NCI-H146 (cell line): ENCODE measurements around the gene PTPRT.

Source experiments
- DNase-seq: peaks from one replicate; lab custom pipeline; 2025; lab: John Stamatoyannopoulos, UW

The PTPRT gene

GRCh38 chr20:42795111-42795695 lies 394.5 kb downstream of the PTPRT start:
- DNase-seq, result no peak

GRCh38 chr20:42792052-42792451 lies 397.7 kb downstream of the PTPRT start:
- DNase-seq, result no peak

DNA sequence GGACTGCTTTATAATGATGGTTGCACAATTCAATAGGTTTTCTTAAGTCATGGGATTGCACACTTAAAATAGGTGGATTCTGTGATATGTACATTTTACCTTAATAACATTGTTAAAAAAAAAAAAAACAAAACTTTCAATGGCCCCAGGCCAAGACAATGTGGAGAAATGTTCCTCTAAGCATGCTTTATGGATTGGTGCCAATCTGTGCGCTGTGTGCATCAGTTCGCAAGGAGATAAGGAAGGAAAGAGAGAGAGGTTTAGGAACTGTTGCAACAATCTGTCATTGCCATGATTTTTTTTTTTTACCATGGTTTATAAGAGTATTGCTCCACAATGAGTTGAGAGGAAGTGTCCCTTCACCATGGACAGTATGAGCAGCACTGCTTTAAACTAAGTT lies 399.6 kb downstream of the PTPRT start:
- no peak for DNase-seq

GRCh38 chr20:42788707-42789106 lies 401.0 kb downstream of the PTPRT start:
- DNase-seq, result no peak

GRCh38 chr20:42785041-42785440 lies 404.7 kb downstream of the PTPRT start:
- no peak for DNase-seq

DNA sequence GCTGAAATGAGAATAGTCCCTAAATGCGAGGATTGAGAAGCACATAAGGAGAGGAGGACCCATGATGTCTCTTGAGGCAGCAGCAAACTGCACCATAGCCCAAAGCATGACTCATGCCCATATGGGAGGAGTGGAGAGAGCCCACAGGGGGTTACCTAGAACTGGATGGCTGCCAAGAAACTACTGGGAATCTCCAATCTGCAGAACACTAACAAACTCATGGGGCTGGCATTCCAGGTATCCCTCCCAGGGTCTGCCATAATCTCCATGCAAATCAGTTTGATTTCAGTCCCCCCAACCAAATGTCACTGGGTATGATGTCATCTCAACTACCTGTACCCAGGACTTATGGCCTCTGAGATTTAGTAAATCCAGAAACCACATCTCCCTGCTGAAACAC lies 410.5 kb downstream of the PTPRT start:
- DNase-seq, result no peak

DNA sequence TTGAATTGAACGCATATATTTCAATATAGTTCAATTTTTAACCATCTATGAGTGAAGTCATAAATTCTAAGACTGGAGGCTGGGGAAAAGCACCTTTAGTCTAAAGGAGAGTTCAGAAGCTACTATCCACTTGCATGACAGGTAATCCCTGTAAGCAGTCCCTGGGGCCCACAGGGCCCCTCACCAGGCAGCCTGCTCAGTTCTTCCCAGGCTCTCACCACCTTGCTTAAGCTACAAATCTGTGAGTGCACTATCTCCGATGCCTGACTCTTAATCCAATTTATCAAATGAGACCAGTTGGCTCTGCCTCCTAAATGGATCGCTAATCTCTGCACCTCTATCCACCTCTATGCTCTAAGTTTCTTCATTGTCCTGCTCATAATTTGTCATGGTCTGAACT lies 413.8 kb downstream of the PTPRT start:
- no peak for DNase-seq

DNA sequence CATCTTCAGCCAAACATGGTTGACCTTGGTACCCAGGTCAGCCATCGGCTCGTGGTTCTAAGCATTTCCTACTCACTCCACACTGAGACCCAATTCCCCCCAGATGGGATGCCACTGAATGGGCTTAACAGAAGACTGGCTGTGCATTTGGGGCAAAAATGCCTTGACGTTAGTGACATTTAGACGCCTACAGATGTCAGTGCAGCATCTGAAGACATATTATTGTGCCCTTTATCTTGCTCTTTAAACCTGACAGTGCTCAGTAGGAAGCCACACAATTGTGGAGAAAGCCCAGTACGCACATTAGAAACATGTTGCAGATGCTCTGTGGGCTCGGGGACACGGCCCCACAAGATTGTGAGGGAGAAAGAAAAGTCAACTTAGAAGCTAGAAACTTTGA lies 414.7 kb downstream of the PTPRT start:
- no peak for DNase-seq

- DNase-seq, result no peak
Measured at GRCh38 chr20:42763015-42763414, 426.7 kb downstream of the PTPRT start.

GRCh38 chr20:42756991-42757390 lies 432.7 kb downstream of the PTPRT start:
- DNase-seq, result no peak

- no peak for DNase-seq
Measured at GRCh38 chr20:42754706-42755105, 435.0 kb downstream of the PTPRT start.

GRCh38 chr20:42752620-42753019 lies 437.1 kb downstream of the PTPRT start:
- no peak for DNase-seq

- DNase-seq, result no peak
Measured at GRCh38 chr20:42749556-42749955, 440.1 kb downstream of the PTPRT start.

DNA sequence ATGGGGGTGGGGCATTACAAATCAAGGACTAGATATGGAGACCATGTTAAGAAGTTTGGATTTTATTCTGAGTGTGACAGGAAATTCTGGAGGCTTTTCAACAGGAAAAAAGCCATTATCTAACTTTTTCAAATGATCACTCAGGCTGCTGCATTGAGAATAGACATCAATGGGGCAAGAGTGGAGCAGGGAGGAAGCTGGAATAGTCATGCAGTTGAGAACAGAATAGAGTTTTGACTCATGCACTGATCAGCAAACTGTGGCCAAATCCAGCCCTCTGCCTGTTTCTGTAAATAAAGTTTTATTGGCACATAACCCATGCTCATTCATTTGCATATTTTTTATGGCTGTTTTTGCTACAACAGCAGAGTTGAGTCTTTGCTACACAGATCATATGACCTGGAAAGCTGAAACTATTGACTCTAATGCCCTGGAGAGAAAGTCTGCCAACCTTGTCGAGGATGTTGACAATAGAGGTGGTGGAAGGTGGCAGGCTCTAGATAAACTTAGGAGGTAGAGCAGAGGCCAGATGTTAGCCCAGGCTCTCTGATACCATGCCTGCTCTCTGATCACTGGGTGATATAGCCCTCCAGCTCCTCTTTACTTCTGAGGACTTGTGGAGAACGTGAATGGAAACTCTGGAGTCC lies 441.8 kb downstream of the PTPRT start:
- no peak for DNase-seq

DNA sequence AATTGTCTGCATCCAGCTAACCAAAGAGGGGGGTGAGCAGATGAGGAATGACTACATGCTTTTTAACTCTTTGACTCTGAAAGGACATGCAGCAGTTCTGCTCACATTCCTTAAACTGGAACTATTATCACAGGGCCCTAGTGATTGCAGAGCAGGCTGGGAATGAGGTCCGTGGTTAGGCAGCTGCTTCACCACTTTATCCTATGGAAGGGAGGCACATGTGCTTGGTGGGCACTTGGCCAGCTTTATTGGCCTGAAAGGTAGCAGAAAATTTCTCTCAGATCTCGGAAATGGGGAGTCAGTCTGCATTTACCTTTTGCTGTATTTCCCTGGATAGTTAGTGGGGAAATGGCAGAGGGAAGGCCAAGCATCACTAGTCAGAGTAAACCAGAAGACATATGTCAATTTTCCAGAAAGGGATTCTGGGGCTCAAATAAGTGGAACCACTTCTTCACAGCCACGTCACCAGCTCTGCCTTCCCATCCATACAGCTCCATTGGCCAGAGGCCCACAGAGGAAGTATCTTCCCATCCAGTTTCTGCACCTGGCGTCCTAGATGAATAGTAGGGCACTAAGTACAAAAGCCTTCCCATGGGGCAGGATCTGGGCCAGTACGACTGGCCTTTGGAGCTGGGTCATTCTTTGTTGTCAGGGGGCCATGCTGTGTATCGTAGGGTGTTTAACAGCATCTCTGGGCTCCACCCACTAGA lies 444.8 kb downstream of the PTPRT start:
- no peak for DNase-seq

DNA sequence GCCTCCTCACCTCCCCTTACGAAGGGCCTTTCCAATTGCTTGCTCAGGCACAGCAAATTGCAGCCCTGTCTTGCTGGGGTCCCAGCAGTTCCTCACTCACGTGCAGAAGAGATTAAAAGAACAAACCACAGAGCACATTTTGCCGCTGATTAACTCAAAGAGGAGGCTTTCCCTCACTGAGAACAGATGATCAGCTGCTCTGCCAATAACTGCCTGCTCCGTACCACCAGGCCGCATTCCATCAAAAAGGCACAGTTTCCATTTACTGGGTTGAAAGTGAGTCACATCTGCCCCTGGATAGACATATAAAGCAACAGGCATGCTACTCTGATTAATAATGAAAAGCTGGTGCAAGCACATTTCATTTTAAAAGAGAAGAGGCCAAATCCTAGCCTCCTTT lies 446.8 kb downstream of the PTPRT start:
- DNase-seq, result no peak

DNA sequence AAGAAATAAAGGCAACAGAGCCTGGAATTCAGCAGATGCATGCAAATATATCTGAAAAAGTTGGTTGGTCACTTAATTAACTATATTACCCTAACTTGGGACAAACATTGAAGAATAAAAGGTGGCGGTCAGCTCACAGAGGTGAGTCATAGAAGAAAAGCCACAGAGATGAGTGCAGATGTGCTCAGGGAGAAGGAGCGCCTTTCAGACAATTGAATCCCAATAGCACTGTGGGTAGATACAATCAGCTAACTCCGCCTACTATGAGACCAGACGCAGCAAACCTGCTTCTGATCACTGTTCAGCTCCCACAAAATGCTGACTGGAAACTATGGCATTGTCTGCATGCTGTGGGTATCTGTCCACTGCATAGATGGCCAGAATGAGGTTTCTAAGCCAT lies 447.8 kb downstream of the PTPRT start:
- no peak for DNase-seq

DNA sequence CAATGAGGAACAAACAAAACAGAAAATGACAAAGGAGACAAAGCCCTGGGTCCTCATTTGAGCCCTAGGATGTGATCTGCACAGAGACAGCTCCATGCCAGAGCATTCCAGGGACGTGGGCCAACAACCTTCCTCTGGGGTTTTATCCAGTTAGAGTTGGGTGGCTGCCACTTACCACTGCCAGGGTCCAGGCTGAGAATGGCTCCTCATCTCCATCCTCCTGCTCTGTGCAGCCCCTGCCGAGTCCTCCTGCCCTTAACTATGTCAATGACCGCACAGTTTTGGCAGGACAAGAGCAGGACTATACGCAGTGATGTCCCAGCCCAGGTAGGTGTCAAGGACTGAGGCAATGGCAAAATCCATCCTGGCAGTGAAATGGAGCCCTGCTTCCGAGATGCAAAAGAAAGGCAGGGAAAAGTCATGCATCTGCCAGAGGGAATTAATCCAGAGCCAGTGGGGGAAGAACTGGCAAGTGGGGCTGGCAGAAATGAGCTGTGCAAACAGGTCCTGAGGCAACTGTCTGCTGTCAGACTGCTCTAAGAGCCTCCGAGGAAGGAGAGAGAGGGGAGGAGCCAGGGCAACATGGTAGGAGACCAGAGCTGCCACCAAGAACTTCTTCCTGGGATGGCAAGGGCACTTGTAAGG lies 449.4 kb downstream of the PTPRT start:
- no peak for DNase-seq

GRCh38 chr20:42739683-42740082 lies 450.0 kb downstream of the PTPRT start:
- no peak for DNase-seq

- no peak for DNase-seq
Measured at GRCh38 chr20:42735539-42735938, 454.2 kb downstream of the PTPRT start.

DNA sequence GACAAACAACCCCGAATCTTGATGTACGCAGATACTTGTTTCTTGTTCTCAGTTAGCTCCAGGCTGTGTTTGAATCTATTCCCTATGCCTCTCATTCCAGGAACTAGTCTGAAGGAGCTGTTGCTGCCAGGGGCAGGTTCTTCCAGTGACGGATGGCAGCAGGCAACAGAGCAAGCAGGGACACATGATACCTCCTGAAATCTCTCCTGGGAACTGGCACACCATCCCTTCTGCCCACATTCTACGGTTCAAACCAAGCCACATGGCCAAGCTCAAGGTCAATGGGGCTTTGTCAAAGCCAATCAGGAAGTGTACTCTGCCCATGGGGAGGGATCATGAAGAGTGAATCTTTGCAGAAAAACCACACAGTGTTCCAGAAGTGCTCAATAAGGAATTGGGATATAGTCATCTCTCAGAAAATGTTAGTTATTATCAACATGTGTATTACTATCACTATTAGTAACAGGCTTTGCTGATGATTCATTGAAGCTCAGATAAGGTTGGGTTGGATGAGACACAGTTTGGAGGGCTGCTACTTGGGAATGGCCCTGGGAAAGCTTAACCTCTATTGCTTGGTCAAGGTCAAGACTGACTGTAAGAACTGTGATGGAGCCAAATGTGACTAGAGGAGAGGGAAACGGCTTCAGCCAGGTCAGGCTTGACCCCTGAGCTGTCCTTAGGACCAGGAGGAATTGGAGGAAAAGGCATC lies 454.9 kb downstream of the PTPRT start:
- DNase-seq, result no peak

GRCh38 chr20:42721923-42722322 lies 467.8 kb downstream of the PTPRT start:
- no peak for DNase-seq
